GM13977 (cell line): Measurements from ENCODE around the gene SMAD1.
"Not testable (repeated sequence)": the region's sequence is repeated elsewhere in the genome, so short reads cannot be mapped to it uniquely, and the experiment has no call there.

Source experiments
- DNase-seq: peaks from one replicate; pipeline ENCODE4 v3.0.0; 2012; ENCODE audit warnings: low spot score
- in situ Hi-C: fragments of 300-500 bp; cut with MboI; formaldehyde crosslinking; loops from one replicate; pipeline ENCODE4 v1.12.0; 2022; ENCODE audit warnings: low sequenced_read_pairs, low pct_unique_long_range_greater_than_20kb, mixed read lengths, inconsistent platforms; ENCODE audit not compliant: unreplicated experiment
- TF ChIP-seq, protein P1 (sequence below): IDR thresholded peaks from 2 replicates; pipeline ENCODE4 v1.5.1; 2012; ENCODE audit warnings: mild to moderate bottlenecking, control low read depth; ENCODE audit not compliant: insufficient read depth; ENCODE audit errors: extremely low read depth, missing control alignments

SMAD1 gene

GRCh38 chr4:145530662-145531061 is 49.0 kb downstream of the SMAD1 start:
- no peak for DNase-seq
- TF ChIP-seq, protein P1, sequence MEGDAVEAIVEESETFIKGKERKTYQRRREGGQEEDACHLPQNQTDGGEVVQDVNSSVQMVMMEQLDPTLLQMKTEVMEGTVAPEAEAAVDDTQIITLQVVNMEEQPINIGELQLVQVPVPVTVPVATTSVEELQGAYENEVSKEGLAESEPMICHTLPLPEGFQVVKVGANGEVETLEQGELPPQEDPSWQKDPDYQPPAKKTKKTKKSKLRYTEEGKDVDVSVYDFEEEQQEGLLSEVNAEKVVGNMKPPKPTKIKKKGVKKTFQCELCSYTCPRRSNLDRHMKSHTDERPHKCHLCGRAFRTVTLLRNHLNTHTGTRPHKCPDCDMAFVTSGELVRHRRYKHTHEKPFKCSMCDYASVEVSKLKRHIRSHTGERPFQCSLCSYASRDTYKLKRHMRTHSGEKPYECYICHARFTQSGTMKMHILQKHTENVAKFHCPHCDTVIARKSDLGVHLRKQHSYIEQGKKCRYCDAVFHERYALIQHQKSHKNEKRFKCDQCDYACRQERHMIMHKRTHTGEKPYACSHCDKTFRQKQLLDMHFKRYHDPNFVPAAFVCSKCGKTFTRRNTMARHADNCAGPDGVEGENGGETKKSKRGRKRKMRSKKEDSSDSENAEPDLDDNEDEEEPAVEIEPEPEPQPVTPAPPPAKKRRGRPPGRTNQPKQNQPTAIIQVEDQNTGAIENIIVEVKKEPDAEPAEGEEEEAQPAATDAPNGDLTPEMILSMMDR: no peak
- in situ Hi-C loops: no loop called here

GRCh38 chr4:145531223-145531622 is 49.6 kb downstream of the SMAD1 start:
- TF ChIP-seq, protein P1: no peak
- in situ Hi-C loops: no loop called here
- no peak for DNase-seq

- TF ChIP-seq, protein P1: no peak
- in situ Hi-C loops: no loop called here
- DNase-seq: no peak
These were observed 50.2 kb downstream of the SMAD1 start for GRCh38 chr4:145531859-145532258.

GRCh38 chr4:145533001-145533400 is 51.3 kb downstream of the SMAD1 start:
- in situ Hi-C loops: no loop called here
- no peak for DNase-seq
- TF ChIP-seq, protein P1: no peak

- DNase-seq, in situ Hi-C loops: not testable (repeated sequence)
These were observed 51.8 kb downstream of the SMAD1 start for GRCh38 chr4:145533415-145533814.

DNA sequence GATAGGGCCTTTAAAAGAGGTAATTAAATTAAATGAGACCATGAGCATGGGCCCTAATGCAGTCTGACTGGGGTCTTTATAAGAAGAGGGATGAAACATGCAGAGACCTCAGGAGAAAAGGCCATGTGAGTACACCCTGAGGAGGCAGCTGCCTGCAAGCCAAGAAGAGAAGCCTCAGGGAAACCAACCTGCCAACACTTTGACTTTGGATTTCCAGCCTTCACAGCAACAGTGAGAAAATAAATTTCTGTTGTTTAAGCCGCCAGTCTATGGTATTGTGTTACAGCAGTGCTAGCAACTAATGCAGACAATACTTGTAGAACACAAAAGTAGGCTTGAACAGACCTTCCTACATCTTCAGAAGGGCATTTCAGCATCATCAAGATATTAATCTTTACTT is 52.3 kb downstream of the SMAD1 start:
- DNase-seq: no peak
- TF ChIP-seq, protein P1: no peak
- in situ Hi-C loops: no loop called here

GRCh38 chr4:145535202-145535601 is 53.5 kb downstream of the SMAD1 start:
- TF ChIP-seq, protein P1: no peak
- in situ Hi-C loops: no loop called here
- DNase-seq: no peak
